Measurements from ENCODE around the gene GLRA3. TPM values are rescaled to one million over a fixed set of nuclear protein-coding genes. Genes with fewer than 3 reads are reported as not detected.

GLRA3 gene
- total and polyA plus RNA-seq, 2 of the 8 experiments (the other 6 are each of a cell fraction or from before 2014, with no cell fraction given), result 0.02 TPM; not detected in 1

DNA sequence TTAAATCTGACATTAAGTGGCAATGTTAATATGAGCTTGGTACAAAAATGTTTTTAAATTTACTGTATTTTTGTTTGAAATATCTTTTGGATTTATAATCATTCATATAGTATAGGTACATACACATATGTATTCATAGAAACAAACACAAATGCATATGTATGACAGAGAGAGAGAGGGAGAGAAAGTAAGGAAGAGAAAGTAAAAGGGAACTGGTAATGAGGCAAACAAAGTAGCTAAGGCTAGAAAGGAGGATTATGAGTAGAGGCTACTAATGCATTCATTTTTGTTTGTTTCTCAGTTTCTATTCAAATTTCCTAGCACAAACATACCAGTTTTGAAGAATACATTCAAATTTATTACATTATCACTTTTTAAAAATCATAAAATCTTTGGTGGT lies 132.4 kb downstream of the GLRA3 start:
- POLR2A ChIA-PET (ENCODE audit: partially characterized antibody), result no interaction called here
- Histone ChIP-seq H3K4ac (replicated peaks; ENCODE audit: insufficient read length, low read depth, low read length) (no peak overlapping the region), H3K18ac (ENCODE audit: extremely low read depth, low read length) (no peak overlapping the region), H2AK5ac (ENCODE audit: low read depth, low read length) (no peak overlapping the region), H3K79me2 (ENCODE audit: control insufficient read depth in 1 of 2, insufficient read depth in 2 of 2, low read length in 2 of 2) (no peaks in the 10 kb centered on the region), H4K5ac (ENCODE audit: insufficient read length, low read depth, low read length) (no peak overlapping the region), H4K91ac (replicated peaks; ENCODE audit: insufficient read length, low read length) (no peak overlapping the region), H4K8ac (ENCODE audit: extremely low read depth, insufficient read depth, low read length) (no peak overlapping the region), H3K27me3 (replicated peaks in 1 of 4; ENCODE audit: control insufficient read depth in 3 of 4, extremely low read depth in 1 of 4, insufficient read depth in 3 of 4, low read length in 3 of 4) (peaks cover 0 to 1% (median 0%) of the 10 kb centered on the region in 4 experiments; a peak in 1 of 7 replicates), H3K23me2 (ENCODE audit: low read depth, low read length) (no peaks in the 10 kb centered on the region), H3K56ac (replicated peaks; ENCODE audit: insufficient read length, low read depth, low read length) (no peak overlapping the region), H3K36me3 (ENCODE audit: control insufficient read depth in 2 of 4, insufficient read depth in 4 of 4, low read length in 3 of 4) (no peaks in the 10 kb centered on the region), H3K14ac (ENCODE audit: insufficient read length) (no peak overlapping the region), H2BK20ac (ENCODE audit: low read length) (no peak overlapping the region), H2BK120ac (replicated peaks; ENCODE audit: low read depth, low read length) (no peak overlapping the region), H2BK12ac (ENCODE audit: low read depth, low read length) (no peak overlapping the region), H3K23ac (ENCODE audit: insufficient read length) (no peak overlapping the region), H3K27ac (ENCODE audit: low read depth, low read length) (no peak overlapping the region), H2BK5ac (ENCODE audit: low read depth, low read length) (no peak overlapping the region), H3K79me1 (ENCODE audit: low read depth, low read length) (no peaks in the 10 kb centered on the region), H2BK15ac (ENCODE audit: low read length) (no peak overlapping the region), H3K9me3 (ENCODE audit: insufficient read depth in 2 of 2, low read depth in 1 of 2, low read length in 1 of 2) (peaks cover 0 to 3% of the 10 kb centered on the region in 2 experiments; a peak in 1 of 4 replicates), H3K9ac (replicated peaks in 1 of 4; ENCODE audit: extremely low read depth in 1 of 4, low read depth in 3 of 4, low read length in 3 of 4) (no peak overlapping the region), H4K20me1 (replicated peaks in 1 of 2; ENCODE audit: control insufficient read depth in 1 of 2, insufficient read depth in 2 of 2, low read length in 2 of 2) (no peaks in the 10 kb centered on the region), H2AFZ (ENCODE audit: low read length) (no peak overlapping the region), H3K4me1 (replicated peaks in 1 of 4; ENCODE audit: control insufficient read depth in 3 of 4, insufficient read depth in 4 of 4, low read length in 3 of 4) (no peaks in the 10 kb centered on the region), H3K4me3 (ENCODE audit: extremely low read depth in 1 of 4, insufficient read depth in 2 of 4, low read depth in 3 of 4, low read length in 4 of 4) (no peak overlapping the region), H3K4me2 (ENCODE audit: insufficient read depth in 1 of 2, low read depth in 2 of 2, low read length in 2 of 2) (no peak overlapping the region)
- FAIRE-seq, result no peak
- DNase-seq (ENCODE audit: low read depth in 1 of 2, low spot score in 2 of 2), result no peak
- CTCF ChIA-PET (ENCODE audit: partially characterized antibody), result interaction anchor here (1.5 kb wide), 1 partner anchor 11 kb away, joined by 4 read pairs; no protein-coding TSS in a partner anchor
- TF ChIP-seq MAFK (IDR thresholded peaks at IDR 0.05; ENCODE audit: low read depth, low read length), result no peak
- no peak for TF ChIP-seq SUZ12 (IDR thresholded peaks at IDR 0.05; ENCODE audit: low read length)

All from H1 (cell line).